ENCODE data around the gene TSPO.

Gene TSPO

GRCh38 chr22:43110927-43111623 is 40.3 kb upstream of the TSPO start:
- peak overlapping the region; percentile 96 for H3K27ac ChIP-seq (ENCODE audit: low read depth, low read length, poor library complexity, severe bottlenecking)
- H3K9me2 ChIP-seq (ENCODE audit: low read depth, low read length) = no peaks in the 10 kb centered on the region
- peak overlapping the region; percentile 71 for H3K4me2 ChIP-seq (ENCODE audit: low read length)
- no peak overlapping the region for H2AFZ ChIP-seq (ENCODE audit: low read length)
- H3K4me1 ChIP-seq (ENCODE audit: insufficient read depth, low read length, severe bottlenecking) = peaks cover 52% of the 10 kb centered on the region
- TF ChIP-seq EZH2 (IDR thresholded peaks at IDR 0.05; ENCODE audit: borderline replicate concordance, low read length) (no peak), CTCF (IDR thresholded peaks at IDR 0.05; ENCODE audit: low read length) (peak; percentile 35)
- H3K4me3 ChIP-seq (ENCODE audit: low read depth, low read length, poor library complexity, severe bottlenecking) = peak overlapping the region; percentile 86
- 0 out of 2 replicates have a peak, but pooled peaks cover 3% of the 10 kb centered on the region for H3F3A ChIP-seq (ENCODE audit: insufficient read depth, low read length)
- H4K20me1 ChIP-seq (ENCODE audit: insufficient read depth, low read length) = no peaks in the 10 kb centered on the region
- H3K36me3 ChIP-seq (ENCODE audit: insufficient read depth, low read length) = peaks cover 15% of the 10 kb centered on the region; the same call in 1 of the 2 replicates
- peaks cover 27% of the 10 kb centered on the region for H3K79me2 ChIP-seq (ENCODE audit: insufficient read depth, low read length)
- no peaks in the 10 kb centered on the region for H3K27me3 ChIP-seq (ENCODE audit: insufficient read depth, low read length)
- H3K9ac ChIP-seq (ENCODE audit: low read length) = peak overlapping the region; percentile 94
- no peaks in the 10 kb centered on the region for H3K9me3 ChIP-seq (ENCODE audit: low read length)

DNA sequence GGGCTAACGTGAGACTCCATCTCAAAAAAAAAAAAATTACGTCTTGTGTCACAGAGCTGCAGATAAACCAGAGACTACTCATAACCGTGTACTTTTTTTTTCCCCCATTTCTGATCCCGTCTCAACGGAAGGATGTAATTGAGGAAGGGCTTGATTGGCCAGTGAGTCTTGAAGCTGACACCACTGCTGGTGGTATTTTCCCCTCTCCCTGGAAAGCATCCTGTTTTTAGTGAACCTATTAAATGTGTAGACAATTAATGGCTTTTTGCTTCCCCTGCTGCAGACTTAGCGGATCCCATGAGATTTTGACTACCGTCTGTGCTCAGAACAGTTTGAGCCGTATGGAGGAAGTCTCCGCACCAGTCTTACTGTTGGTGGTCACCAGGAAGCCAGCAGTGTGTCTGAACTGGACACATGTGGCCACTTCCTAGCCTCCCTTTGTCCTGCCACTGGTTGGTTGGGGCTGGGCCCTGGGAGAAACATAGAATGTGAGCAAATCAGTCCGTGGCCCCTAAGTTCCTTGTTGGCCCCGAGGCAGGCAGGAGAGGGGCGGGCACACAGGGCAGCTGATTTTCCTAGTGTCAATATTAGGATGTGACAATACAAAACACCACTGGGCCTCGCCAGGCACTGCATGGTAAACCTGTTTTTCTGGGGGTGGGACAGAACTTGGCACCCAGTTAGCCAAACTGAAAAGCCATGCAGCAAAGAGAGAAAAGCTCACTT is 37.7 kb upstream of the TSPO start:
- Histone ChIP-seq H3K36me3 (ENCODE audit: insufficient read depth, low read length) (peaks cover 15% of the 10 kb centered on the region; the same call in 1 of the 2 replicates), H3K4me1 (ENCODE audit: insufficient read depth, low read length, severe bottlenecking) (peaks cover 78% of the 10 kb centered on the region), H2AFZ (ENCODE audit: low read length) (no peak overlapping the region), H3K27me3 (ENCODE audit: insufficient read depth, low read length) (no peaks in the 10 kb centered on the region), H3K9ac (ENCODE audit: low read length) (peak overlapping the region; percentile 94; the same call in 1 of the 2 replicates), H3K4me2 (ENCODE audit: low read length) (peak overlapping the region; percentile 71), H3K9me3 (ENCODE audit: low read length) (no peaks in the 10 kb centered on the region), H3F3A (ENCODE audit: insufficient read depth, low read length) (0 out of 2 replicates have a peak, but pooled peaks cover 3% of the 10 kb centered on the region), H3K27ac (ENCODE audit: low read depth, low read length, poor library complexity, severe bottlenecking) (peak overlapping the region; percentile 96), H3K79me2 (ENCODE audit: insufficient read depth, low read length) (peaks cover 27% of the 10 kb centered on the region), H4K20me1 (ENCODE audit: insufficient read depth, low read length) (no peaks in the 10 kb centered on the region), H3K4me3 (ENCODE audit: low read depth, low read length, poor library complexity, severe bottlenecking) (peak overlapping the region; percentile 86), H3K9me2 (ENCODE audit: low read depth, low read length) (no peaks in the 10 kb centered on the region)
- TF ChIP-seq EZH2 (IDR thresholded peaks at IDR 0.05; ENCODE audit: borderline replicate concordance, low read length) (no peak), CTCF (IDR thresholded peaks at IDR 0.05; ENCODE audit: low read length) (no peak)

DNA sequence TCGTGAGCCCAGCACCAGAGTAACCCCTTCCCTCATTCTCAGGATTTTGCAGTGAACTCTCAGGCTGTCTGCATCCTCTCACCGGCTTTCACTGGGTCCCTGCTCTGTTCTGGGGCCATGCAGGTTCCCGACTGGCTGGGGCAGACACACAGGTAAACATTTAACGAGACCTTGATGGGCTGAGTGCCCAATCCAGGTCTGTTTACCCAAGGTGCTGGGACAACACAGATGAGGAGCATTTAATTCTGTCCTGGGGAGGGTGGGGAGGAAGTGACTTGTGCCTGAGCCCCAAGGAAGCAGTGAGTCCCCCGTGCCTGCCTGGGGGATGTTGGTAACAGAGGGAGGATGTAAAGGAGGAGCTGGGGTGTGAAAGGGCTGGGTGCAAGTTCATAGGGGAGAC is 36.4 kb upstream of the TSPO start:
- Histone ChIP-seq H3K4me1 (ENCODE audit: insufficient read depth, low read length, severe bottlenecking) (peaks cover 89% of the 10 kb centered on the region), H3K27me3 (ENCODE audit: insufficient read depth, low read length) (no peaks in the 10 kb centered on the region), H3K9me3 (ENCODE audit: low read length) (no peaks in the 10 kb centered on the region), H3F3A (ENCODE audit: insufficient read depth, low read length) (0 out of 2 replicates have a peak, but pooled peaks cover 3% of the 10 kb centered on the region), H2AFZ (ENCODE audit: low read length) (no peak overlapping the region), H3K36me3 (ENCODE audit: insufficient read depth, low read length) (peaks cover 15% of the 10 kb centered on the region; the same call in 1 of the 2 replicates), H3K9ac (ENCODE audit: low read length) (peak overlapping the region; percentile 7; the same call in 1 of the 2 replicates), H3K27ac (ENCODE audit: low read depth, low read length, poor library complexity, severe bottlenecking) (peak overlapping the region; percentile 96), H3K9me2 (ENCODE audit: low read depth, low read length) (no peaks in the 10 kb centered on the region), H3K79me2 (ENCODE audit: insufficient read depth, low read length) (peaks cover 35% of the 10 kb centered on the region), H3K4me2 (ENCODE audit: low read length) (peak overlapping the region; percentile 54; the same call in 1 of the 2 replicates), H3K4me3 (ENCODE audit: low read depth, low read length, poor library complexity, severe bottlenecking) (no peak overlapping the region), H4K20me1 (ENCODE audit: insufficient read depth, low read length) (no peaks in the 10 kb centered on the region)
- TF ChIP-seq CTCF (IDR thresholded peaks at IDR 0.05; ENCODE audit: low read length) = no peak
- no peak for TF ChIP-seq EZH2 (IDR thresholded peaks at IDR 0.05; ENCODE audit: borderline replicate concordance, low read length)

Data from OCI-LY1 (cell line).